GM21825 (cell line): Measurements from ENCODE around the gene TRAPPC3.

Source experiments
- ATAC-seq: cut with Tn5 transposase; IDR thresholded peaks from one replicate; pipeline ENCODE4 v1.9.1; 2021; ENCODE audit warnings: mild to moderate bottlenecking, moderate library complexity; ENCODE audit not compliant: unreplicated experiment

The TRAPPC3 gene

DNA sequence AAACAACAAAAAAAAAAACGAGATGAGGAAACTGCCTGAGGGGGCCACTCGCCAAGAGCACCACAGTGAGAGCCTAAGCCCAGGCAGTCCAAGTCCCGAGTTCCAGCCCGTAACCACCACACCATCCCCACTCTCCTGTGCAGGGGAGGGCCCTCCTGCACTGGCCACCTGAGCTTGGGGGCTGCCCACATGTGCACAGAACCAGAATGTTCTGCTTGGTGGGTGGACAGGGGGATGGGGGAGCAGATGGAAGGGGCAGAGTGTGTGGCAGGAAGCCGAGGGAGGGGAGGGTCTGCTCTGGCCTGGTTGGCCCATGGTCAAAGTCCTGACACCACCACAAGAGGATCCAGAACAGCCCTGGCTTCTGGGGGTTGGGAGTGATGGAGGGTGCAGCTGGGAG lies 43.0 kb downstream of the TRAPPC3 start:
- ATAC-seq = no peak

DNA sequence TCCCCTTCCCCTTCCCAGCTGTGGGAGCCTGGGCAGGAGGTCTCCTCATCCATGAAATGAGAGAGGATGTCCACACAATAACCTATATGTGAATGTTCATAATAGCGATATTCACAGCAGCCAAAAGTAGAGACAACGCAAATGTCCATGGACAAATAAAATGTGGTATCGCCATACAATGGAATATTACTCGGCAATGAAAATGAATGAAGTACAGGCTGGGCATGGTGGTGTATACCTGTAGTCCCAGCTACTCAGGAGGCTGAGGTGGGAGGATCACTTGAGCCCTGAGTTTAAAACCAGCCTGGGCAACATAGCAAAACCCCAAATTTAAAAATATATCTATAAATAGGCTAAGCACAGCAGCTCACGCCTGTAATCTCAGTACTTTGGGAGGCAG lies 47.7 kb downstream of the TRAPPC3 start:
- ATAC-seq = no peak

DNA sequence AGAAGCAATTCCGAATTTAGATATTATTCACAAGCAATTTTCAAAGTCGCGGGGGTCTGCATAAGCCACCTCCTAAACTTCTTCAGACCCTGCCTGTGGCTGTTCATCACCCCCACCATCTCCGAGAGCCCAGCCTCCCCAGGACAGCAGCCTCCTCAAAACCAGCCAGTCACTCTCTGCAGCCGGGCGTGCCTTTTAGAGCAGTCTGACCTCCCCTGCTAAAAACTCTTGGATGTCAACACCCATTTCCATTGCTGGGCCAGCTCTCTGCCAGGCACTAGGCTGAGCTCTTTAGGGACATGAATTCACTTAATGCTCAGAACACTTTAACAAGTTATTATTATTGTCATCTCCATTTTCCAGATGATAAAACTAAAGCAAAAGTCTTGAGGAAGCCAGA lies 48.9 kb downstream of the TRAPPC3 start:
- ATAC-seq = no peak

DNA sequence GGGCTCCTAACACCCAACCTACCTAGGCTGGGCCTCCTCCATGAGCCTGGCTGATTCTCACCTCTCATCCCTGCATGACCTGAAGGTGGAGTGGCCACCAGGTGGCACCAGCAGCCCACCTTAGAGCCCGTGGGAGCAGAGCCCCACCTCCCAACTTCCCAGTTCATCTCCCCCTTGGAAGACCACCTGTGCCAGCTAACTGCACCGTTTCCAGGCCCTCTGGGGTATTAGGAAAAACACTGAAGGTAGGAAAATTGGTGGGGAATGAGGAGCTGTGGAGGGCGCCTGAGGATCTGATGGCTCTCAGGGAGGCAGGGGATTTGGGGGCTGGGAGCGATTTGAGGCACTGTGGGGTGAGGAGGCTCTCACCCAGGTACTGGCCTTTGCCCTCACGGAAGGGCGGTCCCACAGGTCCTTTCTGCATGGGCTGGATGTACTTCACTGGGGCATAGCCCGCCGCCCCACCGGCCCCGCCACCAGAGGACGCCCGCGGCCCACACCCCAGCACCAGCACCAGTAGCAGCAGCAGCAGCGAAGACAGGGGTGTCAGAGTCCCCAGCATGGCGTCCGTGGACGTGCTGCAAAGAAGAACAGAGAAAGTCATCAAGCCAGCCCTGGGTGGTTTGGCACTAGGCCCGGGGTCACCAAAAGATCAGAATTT lies 49.5 kb downstream of the TRAPPC3 start:
- ATAC-seq = no peak

DNA sequence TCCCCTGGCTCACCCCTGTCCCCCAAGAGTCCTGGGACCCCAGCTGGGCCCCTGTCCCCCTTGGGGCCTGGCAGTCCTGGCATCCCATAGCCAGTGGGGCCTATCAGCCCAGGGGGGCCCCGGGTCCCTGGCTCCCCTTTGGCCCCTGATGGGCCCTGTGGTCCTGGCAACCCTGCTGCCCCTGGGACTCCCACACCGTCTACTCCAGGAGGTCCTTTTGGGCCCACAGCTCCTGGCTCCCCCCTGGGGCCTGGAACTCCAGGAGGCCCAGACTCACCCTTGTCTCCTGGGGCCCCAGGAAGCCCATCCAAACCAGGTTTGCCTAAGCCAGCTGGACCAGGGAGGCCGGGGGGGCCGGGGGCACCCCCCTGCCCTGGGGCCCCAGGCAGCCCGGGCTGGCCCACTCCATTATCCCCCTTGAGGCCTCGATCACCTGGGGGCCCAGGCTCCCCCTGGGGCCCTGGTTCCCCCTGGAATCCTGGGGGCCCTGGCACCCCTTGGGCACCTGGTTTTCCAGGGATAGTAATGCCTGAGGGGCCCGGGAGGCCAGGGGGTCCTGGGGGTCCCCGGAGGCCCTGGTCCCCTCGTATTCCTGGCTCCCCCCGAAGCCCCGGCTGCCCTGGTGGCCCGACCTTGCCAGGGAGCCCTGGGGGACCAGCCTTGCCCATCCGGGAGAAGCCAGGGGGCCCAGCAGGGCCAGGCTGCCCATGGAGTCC lies 50.5 kb downstream of the TRAPPC3 start:
- no peak for ATAC-seq

DNA sequence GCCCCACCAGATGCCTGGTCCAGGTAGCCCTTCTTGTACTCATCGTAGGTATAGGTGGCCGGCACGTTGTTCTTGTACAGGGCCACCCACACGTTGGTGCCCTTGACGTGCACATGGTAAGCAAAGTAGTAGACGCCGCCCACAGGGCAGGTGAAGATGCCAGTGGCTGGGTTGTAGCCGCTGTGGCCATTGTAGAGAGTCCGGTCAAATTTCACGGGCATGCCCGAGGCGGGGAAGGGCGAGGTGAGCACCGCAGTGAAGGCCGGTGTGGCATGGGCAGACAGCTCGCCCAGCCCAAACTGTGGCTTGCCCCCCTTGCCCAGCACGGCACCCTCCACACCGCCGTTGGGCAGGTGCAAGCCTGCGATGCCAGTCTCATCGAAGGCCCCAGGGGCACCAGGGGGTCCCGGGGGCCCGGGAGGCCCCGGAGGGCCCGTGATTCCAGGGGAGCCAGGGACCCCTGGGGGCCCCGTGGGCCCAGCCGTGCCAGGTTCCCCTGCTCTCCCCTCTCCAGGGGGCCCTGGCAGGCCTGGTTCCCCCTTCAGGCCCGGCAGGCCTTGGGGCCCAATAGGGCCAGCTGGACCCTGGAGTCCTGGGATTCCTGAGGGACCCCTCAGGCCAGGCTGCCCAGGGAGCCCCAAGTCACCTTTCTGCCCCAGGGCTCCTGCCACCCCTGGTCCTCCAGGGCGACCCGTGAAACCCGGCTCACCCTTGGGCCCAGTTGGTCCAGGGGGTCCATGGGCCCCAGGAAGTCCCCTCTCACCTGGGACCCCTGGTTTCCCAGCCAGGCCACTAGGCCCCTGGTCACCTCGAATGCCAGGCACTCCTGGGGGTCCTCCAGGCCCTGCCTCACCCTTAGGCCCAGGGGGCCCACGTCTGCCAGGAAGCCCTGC lies 51.3 kb downstream of the TRAPPC3 start:
- ATAC-seq = no peak

DNA sequence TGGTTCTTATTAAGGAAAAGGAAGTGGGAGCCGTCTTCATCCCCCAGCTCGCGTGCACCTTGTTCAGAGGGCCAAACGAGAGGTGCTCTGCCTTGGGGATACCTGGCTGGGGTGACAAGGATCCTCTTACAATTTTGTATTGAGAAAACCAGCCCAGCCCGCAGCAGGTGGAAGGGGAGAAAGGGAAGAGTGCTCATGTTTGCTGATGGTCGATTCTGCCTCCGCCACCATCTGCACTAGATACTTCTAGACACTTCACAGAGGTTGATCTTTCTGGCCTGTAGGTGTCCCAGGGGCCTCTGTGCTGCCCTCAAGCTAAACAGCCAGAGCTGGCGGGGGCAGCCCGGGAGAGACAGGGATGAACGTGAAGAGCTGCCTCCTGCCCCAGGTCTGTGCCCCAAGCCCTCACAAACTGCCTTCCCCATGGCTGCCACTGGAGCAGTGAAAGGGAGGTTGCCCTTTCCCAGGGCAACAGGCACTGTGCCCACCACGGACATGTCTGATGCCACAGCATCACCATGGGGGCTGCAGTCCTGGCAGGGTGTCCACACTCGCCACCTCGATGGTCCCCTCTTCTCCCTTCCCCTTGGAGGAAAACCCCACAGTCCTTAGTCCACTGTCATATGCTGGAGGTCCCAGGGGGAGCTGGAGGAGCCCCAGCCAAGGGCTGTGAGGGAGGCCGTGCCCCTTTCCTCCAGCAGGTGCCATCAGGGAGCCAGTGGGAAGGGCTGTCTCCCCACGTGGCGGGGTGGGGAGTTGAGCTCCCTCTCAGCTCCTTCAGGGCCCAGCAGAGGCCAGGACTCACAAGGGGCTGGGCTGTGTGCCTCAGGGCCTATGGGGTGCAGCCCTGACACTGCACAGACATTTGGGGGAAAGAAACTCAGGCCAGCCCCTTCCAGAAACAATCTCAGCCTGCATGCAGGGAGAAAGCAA lies 52.5 kb downstream of the TRAPPC3 start:
- ATAC-seq = no peak

DNA sequence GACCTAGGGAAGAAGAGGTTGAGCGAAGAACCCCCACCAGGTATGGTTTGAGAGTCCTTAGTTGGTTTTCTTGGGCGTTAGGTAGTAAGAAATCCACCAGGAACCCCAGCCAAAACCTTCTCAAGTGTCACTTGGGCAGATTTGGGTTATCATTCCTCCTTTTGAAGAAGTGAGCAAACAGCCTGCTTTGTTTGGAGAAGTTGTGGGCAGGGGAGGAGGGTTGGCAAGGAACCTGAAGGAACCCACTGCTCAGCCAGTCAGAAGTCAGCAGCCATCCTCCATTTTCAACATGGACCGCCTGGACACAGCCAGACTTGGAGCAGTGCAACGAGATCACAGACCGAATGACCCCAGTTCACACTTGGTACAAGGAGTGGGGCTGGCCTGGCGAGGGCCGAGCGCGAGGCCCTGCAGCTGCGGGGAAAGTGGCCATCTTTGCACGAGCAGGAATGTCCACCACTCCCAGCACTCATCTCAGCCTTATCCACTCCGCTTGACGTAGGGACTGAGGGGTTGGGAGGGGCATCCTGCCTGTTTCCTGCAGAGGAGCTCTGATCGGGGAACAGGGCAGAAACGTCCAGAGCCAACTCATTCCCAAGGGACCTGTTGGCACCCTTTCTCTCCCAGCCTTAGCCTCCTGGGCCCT lies 53.4 kb downstream of the TRAPPC3 start:
- ATAC-seq = no peak

DNA sequence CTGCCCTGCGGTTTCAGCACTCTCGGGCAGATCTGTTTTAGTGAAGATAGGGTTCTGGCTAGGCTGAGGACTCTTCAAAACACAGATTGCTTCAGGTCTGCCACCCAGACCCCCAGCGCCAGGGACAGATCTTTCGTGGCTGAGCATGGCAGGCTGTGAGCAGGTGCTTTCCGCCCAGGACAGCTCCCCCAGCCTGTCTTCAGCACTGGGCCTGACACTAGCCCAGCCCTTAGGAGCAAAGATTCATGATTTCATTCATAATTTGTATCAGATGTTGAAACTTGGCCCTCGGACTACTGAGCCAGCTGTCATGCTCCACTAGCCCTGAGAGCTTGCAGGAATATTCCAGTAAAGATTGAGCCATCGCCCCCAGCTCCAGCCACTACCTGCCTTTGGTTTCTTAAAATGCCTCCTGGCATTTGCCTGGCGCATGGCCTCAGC lies 54.6 kb downstream of the TRAPPC3 start:
- no peak for ATAC-seq

DNA sequence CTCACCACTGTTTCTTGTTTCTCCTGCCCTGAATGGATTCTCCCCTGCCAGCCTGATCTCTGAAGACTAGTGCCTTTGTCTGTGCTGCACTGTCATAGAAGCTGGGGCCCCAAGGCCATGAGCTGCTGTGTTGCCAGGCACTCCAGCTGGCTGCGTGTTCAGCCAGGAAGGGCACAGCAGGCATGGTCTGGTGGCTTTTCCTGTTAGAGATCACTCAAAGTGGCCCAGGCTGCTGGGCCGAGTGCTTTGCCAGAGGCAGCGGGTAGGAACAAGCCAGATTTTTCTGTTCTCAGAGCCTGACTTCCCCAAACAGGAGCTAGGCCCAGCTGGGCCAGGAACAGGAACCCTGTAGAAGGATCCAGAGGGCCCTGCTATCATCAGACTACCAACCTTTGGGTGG lies 55.4 kb downstream of the TRAPPC3 start:
- ATAC-seq = no peak

DNA sequence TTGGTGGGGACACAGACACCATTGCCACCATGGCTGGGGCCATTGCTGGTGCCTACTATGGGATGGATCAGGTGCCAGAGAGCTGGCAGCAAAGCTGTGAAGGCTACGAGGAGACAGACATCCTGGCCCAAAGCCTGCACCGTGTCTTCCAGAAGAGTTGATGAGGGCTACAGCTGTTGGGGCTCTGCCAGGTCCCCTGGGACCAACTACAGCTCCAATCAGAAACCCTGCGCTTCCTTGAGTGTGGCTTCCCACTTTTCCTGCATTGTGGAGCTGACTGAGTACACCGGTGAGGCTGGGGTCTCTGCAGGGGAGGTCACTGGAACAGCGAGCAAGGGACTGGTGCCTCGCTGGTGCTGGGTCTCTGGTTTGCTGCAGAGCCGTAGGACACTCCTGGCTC lies 56.1 kb downstream of the TRAPPC3 start:
- ATAC-seq = no peak

DNA sequence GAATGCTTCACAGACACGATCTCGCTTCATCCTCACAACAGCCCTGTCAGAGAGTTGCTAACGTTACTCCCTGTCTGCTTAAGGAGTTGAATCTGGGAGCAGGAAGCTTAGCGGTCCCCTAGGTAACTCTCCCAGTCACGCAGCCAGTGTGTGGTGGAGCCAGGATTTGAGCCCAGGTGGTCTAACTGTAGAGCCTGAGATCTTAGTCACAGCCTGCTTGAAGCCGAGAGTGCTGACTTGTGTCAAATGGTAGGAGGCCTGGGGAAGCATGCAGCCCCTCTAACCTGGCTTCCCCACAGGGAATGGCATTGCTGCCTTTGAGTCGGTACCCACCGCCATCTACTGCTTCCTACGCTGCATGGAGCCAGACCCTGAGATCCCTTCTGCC lies 56.5 kb downstream of the TRAPPC3 start:
- ATAC-seq = no peak

DNA sequence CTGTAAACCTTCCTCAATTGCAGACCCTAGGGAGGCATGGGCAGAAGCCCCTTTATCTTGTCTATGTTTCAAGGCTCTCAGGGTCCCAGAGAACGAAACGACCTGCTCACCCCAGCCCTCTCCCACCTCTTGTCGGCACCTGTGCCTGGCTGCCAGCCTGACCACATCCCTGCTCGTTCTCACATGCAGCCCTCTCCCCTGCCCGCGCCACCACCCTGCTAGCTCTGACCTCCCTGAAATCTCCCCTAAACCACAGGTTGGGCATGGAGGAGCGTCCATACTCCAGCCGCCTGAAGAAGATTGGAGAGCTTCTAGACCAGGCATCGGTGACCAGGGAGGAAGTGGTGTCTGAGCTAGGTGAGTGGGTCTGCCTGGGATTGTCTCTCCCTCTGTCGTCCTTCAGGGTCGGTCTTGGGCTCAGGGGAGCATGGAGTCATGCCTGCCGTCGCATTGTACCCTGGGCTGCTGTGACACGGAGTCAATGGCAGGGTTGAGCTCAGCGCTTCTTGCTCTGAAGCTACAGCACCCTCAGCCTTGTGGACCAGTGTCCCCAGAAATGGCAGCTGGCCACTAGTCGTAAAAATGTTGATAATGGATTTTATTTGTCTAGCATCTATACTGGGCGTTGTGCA lies 57.0 kb downstream of the TRAPPC3 start:
- no peak for ATAC-seq

DNA sequence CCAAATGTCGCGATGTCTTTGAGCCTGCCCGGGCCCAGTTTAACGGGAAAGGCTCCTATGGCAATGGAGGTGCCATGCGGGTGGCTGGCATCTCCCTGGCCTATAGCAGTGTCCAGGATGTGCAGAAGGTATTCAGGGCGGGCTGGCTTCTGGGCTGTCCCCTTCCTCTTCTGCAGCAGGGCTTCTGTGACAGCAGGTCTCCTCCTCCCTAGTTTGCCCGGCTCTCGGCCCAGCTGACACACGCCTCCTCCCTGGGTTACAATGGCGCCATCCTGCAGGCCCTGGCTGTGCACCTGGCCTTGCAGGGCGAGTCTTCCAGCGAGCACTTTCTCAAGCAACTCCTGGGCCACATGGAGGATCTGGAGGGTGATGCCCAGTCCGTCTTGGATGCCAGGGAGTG lies 57.6 kb downstream of the TRAPPC3 start:
- ATAC-seq = no peak

DNA sequence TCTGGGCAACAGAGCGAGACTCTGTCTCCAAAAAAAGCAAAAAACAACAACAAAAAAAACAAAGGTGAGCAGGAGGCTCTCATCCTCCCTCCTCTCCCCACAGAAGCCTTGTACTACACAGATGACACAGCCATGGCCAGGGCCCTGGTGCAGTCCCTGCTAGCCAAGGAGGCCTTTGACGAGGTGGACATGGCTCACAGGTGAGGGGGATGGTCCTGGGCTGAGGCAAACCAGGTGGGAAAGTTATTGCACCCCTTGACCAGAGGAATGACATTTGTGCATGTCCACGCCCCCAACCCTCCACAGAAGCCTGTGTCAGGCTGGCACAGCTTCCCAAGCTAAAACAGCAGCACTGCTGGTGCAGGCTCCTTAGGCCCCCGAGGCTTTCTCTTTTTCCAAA lies 58.1 kb downstream of the TRAPPC3 start:
- no peak for ATAC-seq

DNA sequence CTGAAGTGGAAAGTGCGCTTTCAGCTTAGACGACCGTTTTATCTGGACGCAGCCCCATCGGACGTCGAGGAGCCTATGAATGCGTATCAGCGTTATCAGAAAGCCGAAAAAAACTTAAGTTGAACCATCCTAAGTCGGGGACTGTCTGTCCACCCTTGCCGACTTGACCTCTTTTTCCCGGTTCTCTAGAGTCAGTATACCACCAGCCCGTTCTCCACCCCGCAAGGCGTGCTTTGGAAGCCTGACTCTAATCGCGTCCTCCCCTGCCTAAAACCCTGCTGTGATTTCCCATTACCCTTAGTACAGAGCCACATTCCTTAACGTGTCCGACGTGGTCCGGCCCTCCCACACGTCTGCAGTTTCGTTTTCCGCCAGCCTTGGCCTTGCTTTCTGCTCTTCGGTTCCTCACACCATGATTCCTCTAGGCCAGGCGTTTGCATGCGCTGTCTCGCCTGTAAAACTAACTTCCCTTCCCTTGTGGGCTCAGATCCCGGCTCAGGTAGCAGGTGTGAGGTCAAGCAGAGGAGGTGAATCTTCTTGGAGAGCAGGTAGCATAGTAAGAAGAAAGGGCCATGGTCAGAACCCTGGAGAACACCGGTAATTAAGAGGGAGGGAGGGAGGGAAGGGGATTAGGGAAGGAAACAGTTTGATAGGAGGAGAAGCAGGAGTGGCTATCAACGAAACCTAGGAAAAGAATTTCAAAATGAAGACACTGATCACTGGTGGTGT lies 59.7 kb downstream of the TRAPPC3 start:
- ATAC-seq = no peak

DNA sequence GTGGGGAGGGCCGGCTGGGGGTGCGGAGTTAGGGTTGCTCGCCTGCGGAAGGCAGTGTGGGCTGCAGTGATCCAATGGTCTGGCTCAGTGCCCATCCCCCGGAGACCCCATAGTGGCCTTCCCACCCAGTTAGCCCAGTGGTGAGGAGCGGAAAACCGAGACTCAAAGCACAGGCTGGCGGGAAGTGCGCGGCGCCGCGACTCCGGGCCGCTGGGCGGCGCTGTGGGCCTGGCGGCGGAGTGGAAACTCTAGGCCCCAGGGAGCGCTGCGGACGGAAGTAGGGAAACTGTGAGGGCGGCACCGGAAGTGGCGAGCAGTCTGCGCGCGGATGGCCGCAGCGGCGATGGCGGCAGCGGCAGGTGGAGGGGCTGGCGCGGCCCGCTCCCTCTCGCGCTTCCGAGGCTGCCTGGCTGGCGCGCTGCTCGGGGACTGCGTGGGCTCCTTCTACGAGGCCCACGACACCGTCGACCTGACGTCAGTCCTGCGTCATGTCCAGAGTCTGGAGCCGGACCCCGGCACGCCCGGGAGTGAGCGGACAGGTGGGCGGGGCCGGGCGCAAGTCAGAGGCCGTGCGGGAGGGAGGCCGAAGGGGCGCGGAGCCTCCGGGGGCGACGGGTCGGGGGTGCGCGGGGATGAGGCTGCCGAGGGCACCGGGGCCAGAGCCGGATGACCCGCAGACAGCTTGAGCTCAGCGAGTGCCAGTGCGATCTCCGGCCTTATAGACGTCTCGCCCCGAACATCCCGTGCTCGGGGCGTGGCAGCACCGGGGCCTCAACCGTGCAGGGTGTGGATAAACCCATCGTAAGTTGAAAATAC lies 60.5 kb downstream of the TRAPPC3 start, which contains the start of gene ADPRS:
ADPRS (plus strand) TSS at position 316 of the 816 bp plus-strand sequence; CDS start at position 329, 13 bp downstream.
- peak; percentile 60 for ATAC-seq

DNA sequence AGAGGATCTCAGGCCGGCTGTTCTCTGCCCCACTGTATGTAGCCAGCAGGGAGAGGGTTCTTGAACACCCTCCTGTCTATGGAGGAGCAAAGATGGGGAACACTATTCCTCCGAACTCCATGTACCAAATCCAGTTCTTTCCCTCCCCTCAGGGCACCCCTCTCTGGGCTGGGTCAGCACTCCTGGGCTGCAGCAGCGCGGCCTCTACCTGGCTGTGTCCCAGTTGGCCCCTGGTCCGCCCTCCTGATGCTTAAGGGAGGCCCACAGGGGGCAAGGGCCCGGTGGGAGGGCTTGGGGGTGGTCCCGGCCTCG lies 61.1 kb downstream of the TRAPPC3 start:
- ATAC-seq = no peak
